Lower leg skin (tissue), 4 donors: ENCODE measurements around the gene LDHA. TPM values are rescaled to one million over a fixed set of nuclear protein-coding genes. Genes with fewer than 3 reads are reported as not detected.

Experiments used
- DNase-seq, 2 donors: peaks; one replicate each; pipeline ENCODE4 v3.0.0-alpha.2; 2019; ENCODE audit warnings: low spot score in 2 of 2
- H3K4me3 ChIP-seq: fragments of 200-600 bp; sonication (generic); 2 replicates; pipeline ENCODE4 v1.5.1; 2017; ENCODE audit warnings: mild to moderate bottlenecking, low read depth; ENCODE audit not compliant: poor library complexity, severe bottlenecking
- POLR2A ChIP-seq, 2 donors: fragments of 450-650 bp; IDR thresholded peaks; one replicate each; pipeline ENCODE4 v1.6.1; 2016 to 2017; ENCODE audit warnings: antibody characterized with exemption in 2 of 2, mild to moderate bottlenecking in 1 of 2, moderate library complexity in 1 of 2
- WGBS, 2 donors: methylation state at CpG; one replicate each; pipeline ENCODE4 v1.1.5; 2018; 5-methylcytosine and 5-hydroxymethylcytosine counted together
- intact Hi-C: fragments of 100-400 bp; cut with DNase I; formaldehyde crosslinking; loops from one replicate; pipeline ENCODE4 v1.15.0; 2023; ENCODE audit warnings: low total_unique reads
- total RNA-seq, 4 donors: library from RNA; depleted of rRNA; stranded (reverse); fragments of >200 nt; gene quantifications; one replicate each; pipeline ENCODE4 v1.1.0, GENCODE V29; 2016
- TF ChIP-seq, protein P1 (sequence below), 3 donors: fragments of 450-650 bp; IDR thresholded peaks; one replicate each; pipeline ENCODE4 v1.5.1; 2016; ENCODE audit warnings: antibody characterized with exemption in 3 of 3, mild to moderate bottlenecking in 3 of 3, moderate library complexity in 2 of 3

The LDHA gene
- total RNA-seq, 4 donors from 2014 or later: 488 to 761 (median 562) TPM

DNA sequence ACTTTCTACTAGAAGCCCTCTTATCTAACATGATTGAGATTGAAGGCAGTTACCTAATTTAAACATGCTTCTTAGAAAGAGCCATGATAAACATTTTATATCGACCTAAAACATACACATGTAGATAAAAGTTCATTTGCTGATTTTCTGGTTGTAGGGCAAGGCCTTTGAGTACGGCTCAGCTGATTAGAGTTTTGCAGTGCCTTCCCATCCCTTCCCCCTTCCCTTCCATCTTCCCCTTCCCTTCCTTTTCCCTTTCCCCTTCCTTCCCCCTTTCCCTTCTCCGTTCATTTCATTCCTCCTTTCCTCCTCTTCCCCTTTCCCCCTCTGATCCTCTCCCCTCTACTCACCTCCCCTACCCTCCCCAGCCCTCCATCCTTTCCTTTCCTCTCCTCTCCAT is 22.1 kb downstream of the LDHA start:
- TF ChIP-seq, protein P1, sequence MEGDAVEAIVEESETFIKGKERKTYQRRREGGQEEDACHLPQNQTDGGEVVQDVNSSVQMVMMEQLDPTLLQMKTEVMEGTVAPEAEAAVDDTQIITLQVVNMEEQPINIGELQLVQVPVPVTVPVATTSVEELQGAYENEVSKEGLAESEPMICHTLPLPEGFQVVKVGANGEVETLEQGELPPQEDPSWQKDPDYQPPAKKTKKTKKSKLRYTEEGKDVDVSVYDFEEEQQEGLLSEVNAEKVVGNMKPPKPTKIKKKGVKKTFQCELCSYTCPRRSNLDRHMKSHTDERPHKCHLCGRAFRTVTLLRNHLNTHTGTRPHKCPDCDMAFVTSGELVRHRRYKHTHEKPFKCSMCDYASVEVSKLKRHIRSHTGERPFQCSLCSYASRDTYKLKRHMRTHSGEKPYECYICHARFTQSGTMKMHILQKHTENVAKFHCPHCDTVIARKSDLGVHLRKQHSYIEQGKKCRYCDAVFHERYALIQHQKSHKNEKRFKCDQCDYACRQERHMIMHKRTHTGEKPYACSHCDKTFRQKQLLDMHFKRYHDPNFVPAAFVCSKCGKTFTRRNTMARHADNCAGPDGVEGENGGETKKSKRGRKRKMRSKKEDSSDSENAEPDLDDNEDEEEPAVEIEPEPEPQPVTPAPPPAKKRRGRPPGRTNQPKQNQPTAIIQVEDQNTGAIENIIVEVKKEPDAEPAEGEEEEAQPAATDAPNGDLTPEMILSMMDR (IDR thresholded peaks at IDR 0.05): no peak
- TF ChIP-seq POLR2A (IDR thresholded peaks at IDR 0.05): no peak
- intact Hi-C loops: no loop called here
- WGBS, 2 donors: 79 to 85% methylated on average over 3 of the region's 3 CpGs

GRCh38 chr11:18419040-18419439 is 24.7 kb downstream of the LDHA start:
- TF ChIP-seq POLR2A (IDR thresholded peaks at IDR 0.05): no peak
- TF ChIP-seq, protein P1 (IDR thresholded peaks at IDR 0.05): no peak
- intact Hi-C loops: no loop called here
- no peak for DNase-seq
- H3K4me3 ChIP-seq: no peak overlapping the region
- 66% methylated on average over 2 of the region's 2 CpGs for WGBS, 2 donors

More for the DNA sequence above, 22.1 kb downstream of the LDHA start:
- H3K4me3 ChIP-seq: no peak overlapping the region
- DNase-seq: no peak

- intact Hi-C loops: no loop called here
- no peak overlapping the region for H3K4me3 ChIP-seq
- TF ChIP-seq, protein P1 (IDR thresholded peaks at IDR 0.05): no peak
- TF ChIP-seq POLR2A (IDR thresholded peaks at IDR 0.05): no peak
- WGBS, 2 donors: 77 to 83% methylated on average over 2 of the region's 2 CpGs
- no peak for DNase-seq
Measured at GRCh38 chr11:18420067-18420466, 25.7 kb downstream of the LDHA start.

DNA sequence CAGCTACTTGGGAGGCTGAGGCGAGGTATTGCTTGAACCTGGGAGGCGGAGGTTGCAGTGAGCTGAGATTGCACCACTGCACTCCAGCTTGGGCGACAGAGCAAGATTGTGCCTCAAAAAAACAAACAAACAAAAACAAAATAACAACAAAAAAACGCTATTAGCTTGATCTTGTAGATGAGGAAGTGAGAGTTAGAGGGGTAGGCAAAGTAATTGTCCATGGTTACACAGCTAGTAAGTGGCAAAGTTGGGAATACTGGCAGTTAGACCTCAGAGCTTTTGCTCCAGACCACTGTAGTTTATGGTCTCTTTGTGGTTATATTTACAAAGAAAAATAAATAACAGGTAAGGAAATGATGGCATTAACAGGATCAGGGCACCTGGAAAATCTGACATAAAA is 32.9 kb downstream of the LDHA start:
- intact Hi-C loops: no loop called here
- no peak for TF ChIP-seq POLR2A (IDR thresholded peaks at IDR 0.05)
- TF ChIP-seq, protein P1 (IDR thresholded peaks at IDR 0.05): no peak
- 73 to 77% methylated on average over 4 of the region's 4 CpGs for WGBS, 2 donors
- no peak for DNase-seq
- H3K4me3 ChIP-seq: no peak overlapping the region

- TF ChIP-seq, protein P1 (IDR thresholded peaks at IDR 0.05): no peak
- TF ChIP-seq POLR2A (IDR thresholded peaks at IDR 0.05): no peak
- H3K4me3 ChIP-seq: no peak overlapping the region
- DNase-seq: no peak
- 86 to 87% methylated on average over 5 of the region's 5 CpGs for WGBS, 2 donors
- intact Hi-C loops: no loop called here
Measured at GRCh38 chr11:18429332-18429731, 35.0 kb downstream of the LDHA start.

DNA sequence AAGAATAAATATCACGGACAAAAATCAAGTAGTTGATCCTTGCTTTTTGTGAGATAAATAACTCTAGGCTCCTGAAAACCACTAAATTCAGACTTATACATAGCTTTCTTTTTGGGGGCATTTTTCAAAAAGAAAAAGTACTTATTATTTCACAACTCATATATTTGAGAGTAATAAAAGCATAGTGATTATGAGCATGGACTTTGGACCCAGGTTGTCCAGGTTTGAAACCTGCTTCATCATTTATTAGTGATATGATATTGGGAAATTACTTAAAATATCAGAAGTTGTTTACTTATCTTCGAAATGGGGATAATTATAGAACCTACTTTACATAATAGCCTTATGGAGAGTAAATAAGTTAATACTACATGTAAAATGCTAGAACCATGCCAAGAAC is 44.3 kb downstream of the LDHA start:
- 78 to 83% methylated on average over 2 of the region's 2 CpGs for WGBS, 2 donors
- intact Hi-C loops: no loop called here
- H3K4me3 ChIP-seq: no peak overlapping the region
- DNase-seq: no peak
- no peak for TF ChIP-seq POLR2A (IDR thresholded peaks at IDR 0.05)
- TF ChIP-seq, protein P1 (IDR thresholded peaks at IDR 0.05): no peak
